Left hindlimb (tissue), 1 donor: Measurements from ENCODE around the gene PRR3.
A peak's percentile ranks its signal among the peaks of the same experiment; 100 is the strongest.
"Not testable (repeated sequence)": the region's sequence is repeated elsewhere in the genome, so short reads cannot be mapped to it uniquely, and the experiment has no call there.

Experiments
- DNase-seq: peaks from one replicate; pipeline ENCODE4 v3.0.0-alpha.2; 2018

PRR3 gene

GRCh38 chr6:30556906-30557682 is at the start of gene PRR3:
PRR3 (plus strand) TSS chr6:30557295; CDS start chr6:30557345, 50 bp downstream.
- DNase-seq, result peak; percentile 93

DNA sequence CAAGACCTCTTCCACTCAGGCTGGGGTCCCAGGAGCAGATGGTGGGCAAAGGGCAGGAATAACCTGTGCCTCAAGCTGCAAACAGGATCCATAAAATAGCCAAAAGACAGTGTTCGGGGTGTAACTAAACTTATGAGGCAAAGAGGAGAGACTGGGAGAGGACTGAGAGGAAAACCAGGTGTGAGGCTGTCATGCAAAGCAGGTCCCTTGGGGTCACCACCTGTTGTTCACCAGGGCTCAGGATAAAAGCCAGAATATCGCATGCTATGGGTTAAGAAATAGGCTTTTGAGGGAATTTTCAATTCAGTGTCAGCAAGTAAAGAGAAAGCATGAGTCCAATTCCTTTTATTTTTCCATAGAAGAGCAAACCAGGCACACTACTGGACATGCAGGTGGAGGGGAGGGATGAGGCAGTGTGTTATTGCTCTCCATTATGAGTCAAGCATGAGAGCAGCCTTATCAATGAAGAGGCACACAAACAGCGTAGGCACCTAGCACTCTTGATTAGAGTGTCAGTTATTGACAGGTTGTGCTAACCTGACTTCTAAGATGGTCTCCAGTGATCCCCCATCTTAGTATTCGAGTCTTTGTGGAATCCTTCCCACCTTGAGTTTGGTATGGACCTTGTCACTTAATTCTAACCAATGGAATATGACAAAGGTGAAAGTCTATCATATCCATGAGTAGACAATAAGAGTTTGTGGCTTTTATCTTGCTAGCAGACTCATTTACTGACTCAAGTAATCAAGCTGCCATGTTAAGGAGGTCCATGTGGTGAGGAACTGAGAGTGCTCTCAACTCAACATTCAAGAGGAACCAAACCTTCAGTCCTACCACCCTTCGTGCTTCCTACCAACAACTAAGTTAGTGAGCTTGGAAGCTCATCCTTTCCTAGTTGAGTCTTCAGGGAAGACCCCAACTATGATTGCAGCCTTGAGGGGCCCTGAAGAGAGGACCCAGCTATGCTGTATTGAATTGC is 49.0 kb upstream of the PRR3 start:
- DNase-seq, result no peak

DNA sequence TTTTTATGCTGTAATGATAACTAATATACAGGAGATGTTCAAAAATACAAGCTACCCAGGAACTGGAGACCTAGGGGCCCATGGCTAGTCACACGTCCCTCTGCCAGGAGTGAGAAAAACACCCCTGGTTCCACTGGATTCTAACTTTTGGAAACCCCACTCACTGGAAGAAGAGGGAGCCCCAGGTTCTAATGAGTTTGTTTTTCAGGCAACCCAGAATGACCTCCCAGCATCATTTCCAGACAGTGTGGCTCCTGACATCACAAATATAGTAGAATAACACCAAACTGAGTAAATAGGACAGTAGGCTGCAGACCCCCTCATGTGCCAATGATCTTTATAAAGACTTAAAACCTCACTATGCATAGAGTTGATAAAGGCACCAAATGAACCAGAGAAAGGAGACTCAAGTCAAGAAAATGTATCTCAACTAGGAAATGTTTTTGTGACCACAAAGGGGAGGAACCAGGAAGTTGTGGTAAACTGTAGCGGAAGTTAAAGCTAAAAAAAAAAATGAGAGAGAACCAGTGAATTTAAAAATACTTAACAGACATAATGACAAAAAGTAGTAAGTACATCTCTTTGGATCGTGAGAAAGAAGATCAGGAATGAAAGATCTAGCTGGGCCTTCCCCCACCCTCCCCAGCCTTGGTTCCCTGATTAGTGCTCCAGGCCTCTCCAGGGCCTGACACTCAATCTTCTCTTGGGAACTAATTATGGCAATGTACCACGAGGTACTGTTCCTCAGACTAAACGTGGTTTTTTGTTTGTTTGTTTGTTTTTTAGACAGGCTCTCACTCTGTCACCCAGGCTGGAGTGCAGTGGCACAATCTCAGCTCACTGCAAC is 48.0 kb upstream of the PRR3 start:
- no peak for DNase-seq

- no peak for DNase-seq
These were observed 46.5 kb upstream of the PRR3 start for GRCh38 chr6:30510419-30511168.

GRCh38 chr6:30511169-30511546 is 45.9 kb upstream of the PRR3 start:
- DNase-seq, result no peak

- no peak for DNase-seq
These were observed 43.6 kb upstream of the PRR3 start for GRCh38 chr6:30513451-30513850.

GRCh38 chr6:30515106-30515505 is 42.0 kb upstream of the PRR3 start:
- no peak for DNase-seq

DNA sequence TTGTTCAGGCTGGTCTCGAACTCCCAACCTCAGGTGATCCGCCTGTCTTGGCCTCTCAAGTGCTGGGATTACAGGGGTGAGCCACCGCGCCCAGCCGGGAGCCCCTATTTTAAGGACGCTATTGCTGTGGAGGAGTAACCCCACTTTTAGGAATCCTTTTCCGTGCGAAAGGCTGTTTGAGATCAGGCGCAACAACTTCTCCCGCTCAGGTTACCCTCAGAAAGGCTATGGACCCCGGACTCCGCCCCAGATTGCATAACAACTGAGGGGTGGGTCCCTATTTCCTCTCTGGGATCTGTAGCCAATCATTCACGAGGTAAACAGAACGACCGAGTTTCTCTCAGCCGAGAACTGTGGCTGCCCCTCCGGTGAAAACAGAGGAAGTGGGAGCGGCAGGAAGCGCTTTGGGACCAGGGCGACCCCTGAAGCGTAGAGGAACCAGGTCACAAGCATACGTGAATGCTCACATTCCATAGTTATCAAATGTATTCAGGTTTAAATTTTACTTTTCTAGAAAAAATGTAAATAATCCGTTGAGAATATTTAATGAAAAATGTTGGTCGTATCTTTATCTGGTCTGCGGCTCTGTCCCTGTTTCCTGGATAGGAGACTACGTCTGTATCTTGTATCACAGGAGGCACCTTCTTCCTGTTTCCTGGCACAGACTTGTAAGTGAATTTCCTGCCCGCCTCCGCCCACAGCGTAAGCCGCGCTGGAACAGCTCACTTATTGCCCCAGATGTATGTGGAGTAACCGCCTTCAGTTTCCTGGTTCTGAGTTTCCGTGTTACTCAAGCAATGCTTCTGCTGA is 40.9 kb upstream of the PRR3 start:
- peak; percentile 88 for DNase-seq

GRCh38 chr6:30516754-30517076 is 40.4 kb upstream of the PRR3 start:
- not testable (repeated sequence) for DNase-seq

DNA sequence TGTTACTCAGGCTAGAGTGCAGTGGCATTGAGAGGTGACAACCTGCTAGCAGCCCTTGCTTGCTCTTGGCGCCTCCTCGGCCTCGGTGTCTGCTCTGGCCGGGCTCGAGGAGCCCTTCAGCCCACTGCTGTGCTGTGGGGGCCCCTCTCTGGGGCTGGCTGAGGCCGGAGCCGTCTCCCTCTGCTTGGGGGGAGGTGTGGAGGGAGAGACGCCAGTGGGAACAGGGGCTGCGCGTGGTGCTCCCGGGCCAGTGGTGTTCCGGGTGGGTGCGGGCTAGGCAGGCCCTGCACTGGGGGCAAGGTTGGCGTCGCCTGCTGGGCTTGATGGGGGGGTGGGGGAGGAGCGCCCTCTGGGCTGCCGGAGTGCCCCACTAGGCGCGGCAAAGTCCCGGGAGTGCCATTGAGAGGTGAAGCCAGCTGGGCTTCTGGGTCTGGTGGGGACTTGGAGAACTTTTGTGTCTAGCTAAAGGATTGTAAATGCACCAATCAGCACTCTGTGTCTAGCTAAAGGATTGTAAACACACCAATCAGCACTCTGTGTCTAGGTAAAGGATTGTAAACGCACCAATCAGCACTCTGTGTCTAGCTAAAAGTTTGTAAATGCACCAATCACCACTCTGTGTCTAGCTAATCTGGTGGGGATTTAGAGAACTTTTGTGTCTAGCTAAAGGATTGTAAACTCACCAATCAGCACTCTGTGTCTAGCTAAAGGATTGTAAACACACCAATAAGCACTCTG is 39.2 kb upstream of the PRR3 start:
- DNase-seq, result not testable (repeated sequence)

GRCh38 chr6:30518505-30519145 is 38.5 kb upstream of the PRR3 start:
- DNase-seq, result not testable (repeated sequence)

DNA sequence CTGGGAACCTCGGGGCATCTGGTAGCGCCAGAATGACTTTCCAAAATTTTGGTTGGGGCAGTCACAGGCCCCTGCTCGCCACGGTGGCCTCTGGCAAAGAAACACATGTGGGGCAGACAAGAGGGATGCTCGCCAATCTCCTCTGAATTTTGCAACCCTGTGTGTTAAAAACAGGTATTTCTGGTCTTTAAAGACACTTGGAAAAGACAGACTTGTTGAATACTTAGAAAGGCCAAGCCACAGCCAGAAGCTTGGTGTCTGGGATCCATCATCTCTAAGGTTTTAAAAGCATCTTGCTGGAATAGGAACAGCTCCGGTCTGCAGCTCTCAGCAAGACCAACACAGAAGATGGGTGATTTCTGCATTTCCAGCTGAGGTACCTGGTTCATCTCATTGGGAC is 36.6 kb upstream of the PRR3 start:
- no peak for DNase-seq

DNA sequence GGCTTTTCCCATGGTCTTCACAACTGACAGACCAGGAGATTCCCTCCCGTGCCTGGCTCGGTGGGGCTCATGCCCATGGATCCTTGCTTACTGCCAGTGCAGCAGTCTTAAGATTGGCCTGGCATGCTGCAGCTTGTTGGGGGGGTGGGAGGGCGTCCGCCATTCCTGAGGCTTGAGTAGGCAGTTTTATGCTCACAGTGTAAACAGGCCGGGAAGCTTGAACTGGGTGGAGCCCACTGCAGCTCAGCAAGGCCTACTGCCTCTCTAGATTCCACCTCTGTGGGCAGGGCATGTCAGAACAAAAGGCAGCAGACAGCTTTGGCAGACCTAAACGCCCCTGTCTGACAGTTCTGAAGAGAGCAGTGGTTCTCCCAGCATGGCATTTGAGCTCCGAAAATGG is 36.0 kb upstream of the PRR3 start:
- not testable (repeated sequence) for DNase-seq

DNA sequence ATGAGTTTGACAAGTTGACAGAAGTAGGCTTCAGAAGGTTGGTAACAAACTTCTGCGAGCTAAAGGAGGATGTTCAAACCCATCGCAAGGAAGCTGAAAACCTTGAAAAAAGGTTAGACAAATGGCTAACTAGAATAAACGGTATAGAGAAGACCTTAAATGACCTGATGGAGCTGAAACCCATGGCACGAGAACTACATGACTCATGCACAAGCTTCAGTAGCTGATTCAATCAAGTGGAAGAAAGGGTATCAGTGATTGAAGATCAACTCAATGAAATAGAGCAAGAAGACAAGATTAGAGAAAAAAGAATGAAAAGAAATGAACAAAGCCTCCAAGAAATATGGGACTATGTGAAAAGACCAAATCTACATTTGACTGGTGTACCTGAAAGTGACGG is 35.1 kb upstream of the PRR3 start:
- DNase-seq, result not testable (repeated sequence)

GRCh38 chr6:30526444-30526843 is 30.7 kb upstream of the PRR3 start:
- DNase-seq, result not testable (repeated sequence)

DNA sequence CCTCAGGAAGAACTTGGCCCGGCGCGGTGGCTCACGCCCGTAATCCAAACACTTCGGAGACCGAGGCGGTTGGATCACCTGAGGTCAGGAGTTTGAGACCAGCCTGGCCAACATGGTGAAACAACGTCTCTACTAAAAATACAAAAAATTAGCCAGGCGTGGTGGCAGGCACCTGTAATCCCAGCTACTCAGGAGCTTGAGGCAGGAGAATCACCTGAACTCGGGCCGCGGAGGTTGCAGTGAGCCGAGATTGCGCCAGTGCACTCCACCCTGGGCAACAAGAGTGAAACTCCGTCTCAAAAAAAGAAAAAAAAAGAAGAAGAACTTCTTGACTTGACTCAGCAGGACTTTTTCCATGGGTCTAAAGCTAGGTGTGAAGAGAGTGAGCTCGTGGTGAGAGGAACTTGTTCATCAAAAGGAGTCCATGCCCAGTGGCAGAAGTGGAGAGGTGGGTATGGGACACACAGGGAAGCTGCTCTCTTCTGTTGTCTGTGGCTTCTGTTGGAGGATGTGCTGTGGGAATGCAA is 27.7 kb upstream of the PRR3 start:
- DNase-seq, result not testable (repeated sequence)

DNA sequence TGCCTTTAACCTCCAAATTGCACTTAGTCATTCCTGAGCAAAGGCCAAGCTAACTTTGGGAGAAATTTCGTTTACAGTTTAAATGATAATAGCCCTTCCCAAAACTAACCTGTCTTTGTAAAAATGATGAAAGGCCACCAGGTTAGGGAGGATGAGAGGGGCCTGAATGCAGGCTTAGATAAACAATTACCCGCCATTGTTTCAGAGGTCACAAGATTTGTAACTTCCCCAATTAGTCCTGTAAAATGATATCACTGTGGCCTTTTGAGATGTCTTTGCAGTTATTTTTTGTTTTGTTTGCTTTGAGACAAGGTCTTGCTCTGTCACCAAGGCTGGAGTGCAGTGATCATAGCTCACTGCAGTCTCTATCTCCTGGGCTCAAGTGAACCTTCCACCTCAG is 27.1 kb upstream of the PRR3 start:
- no peak for DNase-seq

DNA sequence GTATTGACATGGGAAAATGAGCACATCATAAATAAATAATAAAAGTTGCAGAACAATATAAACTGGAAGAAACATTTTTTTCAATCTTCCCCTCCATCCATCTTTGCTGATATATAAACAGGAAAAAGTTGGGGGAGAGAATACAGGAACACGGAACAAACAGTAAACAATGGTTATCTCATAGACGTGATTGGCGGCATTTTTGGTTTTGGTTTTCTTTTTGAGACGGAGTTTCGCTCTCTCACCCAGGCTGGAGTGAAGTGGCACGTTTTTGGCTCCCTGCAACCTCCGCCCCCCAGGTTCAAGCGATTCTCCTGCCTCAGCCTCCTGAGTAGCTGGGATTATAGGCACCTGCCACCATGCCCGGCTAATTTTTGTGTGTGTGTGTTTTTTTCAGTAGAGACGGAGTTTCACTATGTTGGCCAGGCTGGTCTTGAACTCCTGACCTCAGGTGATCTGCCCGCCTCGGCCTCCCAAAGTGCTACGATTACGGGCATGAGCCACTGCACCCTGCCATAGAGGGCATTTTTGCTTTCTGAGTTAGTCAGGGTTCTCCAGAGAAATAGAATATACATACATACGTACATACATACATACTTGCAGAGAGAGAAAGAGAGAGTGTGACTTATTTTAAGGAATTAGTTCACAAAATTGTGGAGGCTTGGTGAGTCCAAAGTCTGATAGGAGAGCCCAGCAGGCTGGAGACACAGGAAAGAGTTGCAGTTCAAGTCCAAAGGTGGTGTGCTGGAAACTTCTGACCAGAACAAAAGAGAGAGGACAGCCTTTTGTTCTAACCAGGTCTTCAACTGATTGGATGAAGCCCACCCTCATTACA is 23.4 kb upstream of the PRR3 start:
- no peak for DNase-seq

DNA sequence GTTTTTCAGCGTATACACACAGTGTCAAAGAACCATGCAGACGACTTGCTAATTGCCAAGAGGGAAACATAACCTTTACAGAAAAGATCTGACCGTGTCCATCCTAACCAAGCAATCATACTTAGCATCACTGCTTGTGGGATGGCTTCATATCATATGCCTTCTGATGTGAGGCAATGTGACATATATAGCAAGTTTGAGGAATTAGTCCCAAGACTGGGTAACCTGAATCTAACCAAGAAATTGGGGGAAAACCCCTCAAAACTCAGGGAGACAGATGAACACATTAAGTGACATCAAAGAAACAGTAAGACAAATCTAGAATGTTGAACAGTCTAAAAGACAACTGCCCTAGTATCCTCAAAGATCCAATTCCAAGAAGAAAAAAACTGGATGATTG is 19.2 kb upstream of the PRR3 start:
- no peak for DNase-seq
